WERI-Rb-1 (cell line): ENCODE measurements around the gene NFIX.

Experiments used
- DNase-seq: peaks from one replicate; pipeline ENCODE4 v3.0.0-alpha.2; 2020
- H3K27ac ChIP-seq: fragments of 250-450 bp; sonication (Bioruptor Pico); 2 replicates; pipeline ENCODE4 v1.5.1; 2020; ENCODE audit warnings: mild to moderate bottlenecking, moderate library complexity
- H3K27me3 ChIP-seq: fragments of 250-450 bp; sonication (Bioruptor Pico); 2 replicates; pipeline ENCODE4 v1.5.1; 2021; ENCODE audit warnings: mild to moderate bottlenecking, low read depth, moderate library complexity; ENCODE audit not compliant: insufficient read depth, severe bottlenecking
- H3K36me3 ChIP-seq: fragments of 250-450 bp; sonication (Bioruptor Pico); 2 replicates; pipeline ENCODE4 v1.5.1; 2020; ENCODE audit warnings: mild to moderate bottlenecking, moderate library complexity
- H3K4me3 ChIP-seq: 2 replicates; pipeline ENCODE4 v1.5.1; 2011; ENCODE audit warnings: low read depth, mild to moderate bottlenecking, control low read depth, low read length
- H3K9me3 ChIP-seq: fragments of 250-450 bp; sonication (Bioruptor Pico); 2 replicates; pipeline ENCODE4 v1.5.1; 2021; ENCODE audit warnings: mild to moderate bottlenecking, moderate library complexity; ENCODE audit not compliant: severe bottlenecking
- CTCF ChIP-seq: IDR thresholded peaks from 2 replicates; pipeline ENCODE4 v1.5.1; 2011; ENCODE audit warnings: low read depth, mild to moderate bottlenecking, control low read depth, inconsistent platforms, low read length

Gene NFIX

GRCh38 chr19:12985049-12985776 is 10.1 kb upstream of the NFIX start:
- H3K27me3 ChIP-seq = no peaks in the 10 kb centered on the region
- H3K27ac ChIP-seq = no peak overlapping the region
- H3K36me3 ChIP-seq = no peaks in the 10 kb centered on the region
- no peaks in the 10 kb centered on the region for H3K9me3 ChIP-seq
- H3K4me3 ChIP-seq = no peak overlapping the region
- no peak for TF ChIP-seq CTCF
- peak; percentile 31 for DNase-seq

- no peak for DNase-seq
- no peak for TF ChIP-seq CTCF
- Histone ChIP-seq H3K27me3 (no peaks in the 10 kb centered on the region), H3K27ac (no peak overlapping the region), H3K36me3 (no peaks in the 10 kb centered on the region), H3K9me3 (no peaks in the 10 kb centered on the region), H3K4me3 (no peak overlapping the region)
These were observed 8.5 kb upstream of the NFIX start for GRCh38 chr19:12986726-12987125.

GRCh38 chr19:12987190-12987589 is 8.1 kb upstream of the NFIX start:
- Histone ChIP-seq H3K36me3 (no peaks in the 10 kb centered on the region), H3K4me3 (no peak overlapping the region), H3K9me3 (no peaks in the 10 kb centered on the region), H3K27ac (no peak overlapping the region), H3K27me3 (no peaks in the 10 kb centered on the region)
- DNase-seq = no peak
- TF ChIP-seq CTCF = no peak

- Histone ChIP-seq H3K4me3 (no peak overlapping the region), H3K27me3 (no peaks in the 10 kb centered on the region), H3K9me3 (no peaks in the 10 kb centered on the region), H3K36me3 (no peaks in the 10 kb centered on the region), H3K27ac (no peak overlapping the region)
- no peak for DNase-seq
- TF ChIP-seq CTCF = no peak
These were observed 7.5 kb upstream of the NFIX start for GRCh38 chr19:12987781-12988180.

- Histone ChIP-seq H3K27me3 (peaks cover 3% of the 10 kb centered on the region), H3K27ac (no peak overlapping the region), H3K36me3 (no peaks in the 10 kb centered on the region), H3K4me3 (no peak overlapping the region), H3K9me3 (no peaks in the 10 kb centered on the region)
- DNase-seq = no peak
- TF ChIP-seq CTCF = no peak
These were observed 4.8 kb upstream of the NFIX start for GRCh38 chr19:12990431-12990830.

- Histone ChIP-seq H3K27ac (no peak overlapping the region), H3K4me3 (no peak overlapping the region), H3K27me3 (peaks cover 3% of the 10 kb centered on the region), H3K9me3 (no peaks in the 10 kb centered on the region), H3K36me3 (no peaks in the 10 kb centered on the region)
- no peak for DNase-seq
- TF ChIP-seq CTCF = no peak
These were observed 4.4 kb upstream of the NFIX start for GRCh38 chr19:12990853-12991252.
